ENCODE results near the gene IGF2BP2. TPM values are rescaled to one million over a fixed set of nuclear protein-coding genes. Genes with fewer than 3 reads are reported as not detected.
"Not testable (repeated sequence)": the region's sequence is repeated elsewhere in the genome, so short reads cannot be mapped to it uniquely, and the experiment has no call there.

IGF2BP2 gene
- total and polyA plus RNA-seq, 11 donors, result 5.9 to 21.8 (median 16.8) TPM

- TF ChIP-seq CTCF (IDR thresholded peaks at IDR 0.05) (no peak), POLR2A (IDR thresholded peaks at IDR 0.05) (no peak)
- intact Hi-C loops (cut with DNase I), result no loop called here
- Histone ChIP-seq H3K36me3 (no peaks in the 10 kb centered on the region), H3K27me3 (peaks cover 0 to 5% (median 0%) of the 10 kb centered on the region in 9 donors), H3K9me3 (no peaks in the 10 kb centered on the region), H3K4me3 (no peak overlapping the region), H3K27ac (no peak overlapping the region), H3K4me1 (no peaks in the 10 kb centered on the region)
- no peak for DNase-seq
- WGBS, 4 donors, result 92 to 96% (median 94%) methylated on average over 3 of the region's 3 CpGs
- no peak for ATAC-seq
Observed at GRCh38 chr3:185844051-185844450, 19.2 kb upstream of the IGF2BP2 start.

- Histone ChIP-seq H3K4me1 (no peaks in the 10 kb centered on the region), H3K9me3 (no peaks in the 10 kb centered on the region), H3K4me3 (no peak overlapping the region), H3K27me3 (peaks cover 0 to 5% (median 0%) of the 10 kb centered on the region in 9 donors), H3K27ac (no peak overlapping the region), H3K36me3 (no peaks in the 10 kb centered on the region)
- WGBS, 4 donors, result 76 to 89% (median 87%) methylated on average over 2 of the region's 2 CpGs
- intact Hi-C loops (cut with DNase I), result no loop called here
- no peak for DNase-seq
- ATAC-seq, result no peak
- no peak for TF ChIP-seq POLR2A (IDR thresholded peaks at IDR 0.05)
- no peak for TF ChIP-seq CTCF (IDR thresholded peaks at IDR 0.05)
Observed at GRCh38 chr3:185843635-185844034, 18.8 kb upstream of the IGF2BP2 start.

- ATAC-seq (no peak), DNase-seq (no peak)
- no peak for TF ChIP-seq POLR2A (IDR thresholded peaks at IDR 0.05)
- no peak for TF ChIP-seq CTCF (IDR thresholded peaks at IDR 0.05)
- H3K36me3 ChIP-seq, result no peaks in the 10 kb centered on the region
- no peak overlapping the region for H3K4me3 ChIP-seq
- WGBS, 4 donors, result 84 to 93% (median 91%) methylated on average over 3 of the region's 3 CpGs
- H3K27ac ChIP-seq, result no peak overlapping the region
- intact Hi-C loops (cut with DNase I), result no loop called here
- no peaks in the 10 kb centered on the region for H3K4me1 ChIP-seq
- peaks cover 0 to 5% (median 0%) of the 10 kb centered on the region in 9 donors for H3K27me3 ChIP-seq
- H3K9me3 ChIP-seq, result no peaks in the 10 kb centered on the region
Observed at GRCh38 chr3:185843126-185843525, 18.3 kb upstream of the IGF2BP2 start.

DNA sequence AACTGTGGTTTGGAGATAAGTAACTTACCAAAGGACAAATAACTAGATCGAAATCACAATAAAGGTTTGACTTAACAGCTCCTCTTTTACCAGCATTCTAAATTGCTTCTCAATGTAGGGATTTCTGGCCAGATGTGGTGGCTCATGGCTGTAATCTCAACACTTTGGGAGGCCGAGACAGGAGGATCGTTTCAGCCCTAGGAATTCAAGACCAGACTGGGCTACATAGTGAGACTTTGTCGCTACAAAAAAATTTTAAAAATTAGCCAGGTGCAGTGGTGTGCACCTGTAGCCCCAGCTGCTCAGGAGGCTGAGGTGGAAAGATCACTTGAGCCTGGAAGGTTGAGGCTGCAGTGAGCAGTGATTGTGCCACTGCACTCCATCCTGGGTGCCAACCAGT lies 17.4 kb upstream of the IGF2BP2 start:
- H3K4me3 ChIP-seq, result no peak overlapping the region
- intact Hi-C loops (cut with DNase I), result no loop called here
- H3K27ac ChIP-seq, result no peak overlapping the region
- H3K27me3 ChIP-seq, result peaks cover 0 to 5% (median 0%) of the 10 kb centered on the region in 9 donors
- no peaks in the 10 kb centered on the region for H3K9me3 ChIP-seq
- TF ChIP-seq CTCF (IDR thresholded peaks at IDR 0.05) (no peak), POLR2A (IDR thresholded peaks at IDR 0.05) (no peak)
- ATAC-seq (no peak), DNase-seq (no peak)
- peaks cover 0 to 5% (median 0%) of the 10 kb centered on the region in 12 donors for H3K4me1 ChIP-seq
- no peaks in the 10 kb centered on the region for H3K36me3 ChIP-seq
- 87 to 92% (median 90%) methylated on average over 4 of the region's 4 CpGs for WGBS, 4 donors

DNA sequence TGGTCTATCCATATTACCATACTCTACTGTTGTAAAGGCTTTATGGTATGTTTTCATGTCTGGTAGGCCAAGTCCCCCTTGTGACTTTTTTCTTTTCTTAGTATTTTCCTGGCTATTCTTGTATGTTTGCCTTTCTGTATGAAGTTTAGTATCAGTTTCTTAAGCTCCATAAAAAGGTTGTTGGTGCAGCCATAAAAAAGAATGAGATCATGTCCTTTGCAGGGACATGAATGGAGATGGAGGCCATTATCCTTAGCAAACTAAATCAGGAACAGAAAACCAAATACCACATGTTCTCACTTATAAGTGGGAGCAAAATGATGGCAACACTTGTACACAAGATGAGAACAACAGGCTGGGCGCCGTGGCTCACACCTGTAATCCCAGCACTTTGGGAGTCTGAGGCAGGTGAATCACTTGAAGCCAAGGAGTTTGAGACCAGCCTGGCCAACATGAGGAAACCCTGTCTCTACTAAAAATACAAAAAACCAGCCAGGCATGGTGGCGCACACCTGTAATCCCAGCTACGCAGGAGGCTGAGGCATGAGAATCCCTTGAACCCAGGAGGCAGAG lies 13.7 kb upstream of the IGF2BP2 start:
- intact Hi-C loops (cut with DNase I); H3K4me3 ChIP-seq; H3K4me1 ChIP-seq; H3K27ac ChIP-seq; H3K27me3 ChIP-seq; ATAC-seq; H3K36me3 ChIP-seq; H3K9me3 ChIP-seq; DNase-seq: not testable (repeated sequence)
- WGBS, 4 donors, result 81 to 97% (median 97%) methylated on average over 4 of the region's 4 CpGs
